Parathyroid adenoma (tissue), 2 donors: ENCODE results near the gene NALCN.
"Not testable (repeated sequence)": the region's sequence is repeated elsewhere in the genome, so short reads cannot be mapped to it uniquely, and the experiment has no call there.

Experiments
- H2AFZ ChIP-seq: fragments of 300-600 bp; sonication (generic); one replicate; pipeline ENCODE4 v1.7.0; 2017; ENCODE audit warnings: antibody characterized with exemption, mild to moderate bottlenecking
- H3K27ac ChIP-seq: fragments of 300-600 bp; sonication (generic); one replicate; pipeline ENCODE4 v1.7.0; 2017
- H3K27me3 ChIP-seq: fragments of 300-600 bp; sonication (generic); one replicate; pipeline ENCODE4 v1.7.0; 2017; ENCODE audit warnings: low read length; ENCODE audit not compliant: control insufficient read depth, insufficient read depth
- H3K36me3 ChIP-seq: fragments of 300-600 bp; sonication (generic); one replicate; pipeline ENCODE4 v1.7.0; 2017; ENCODE audit warnings: low read length; ENCODE audit not compliant: control insufficient read depth, insufficient read depth
- H3K4me1 ChIP-seq: fragments of 300-600 bp; sonication (generic); one replicate; pipeline ENCODE4 v1.7.0; 2017; ENCODE audit warnings: control low read depth
- H3K4me2 ChIP-seq: fragments of 300-600 bp; sonication (generic); one replicate; pipeline ENCODE4 v1.7.0; 2017; ENCODE audit warnings: low read length
- H3K4me3 ChIP-seq: fragments of 300-600 bp; sonication (generic); one replicate; pipeline ENCODE4 v1.7.0; 2017; ENCODE audit warnings: low read depth, low read length
- H3K79me2 ChIP-seq: fragments of 300-600 bp; sonication (generic); one replicate; pipeline ENCODE4 v1.7.0; 2017; ENCODE audit warnings: control low read depth
- H3K9ac ChIP-seq: fragments of 300-600 bp; sonication (generic); one replicate; pipeline ENCODE4 v1.7.0; 2017; ENCODE audit warnings: mild to moderate bottlenecking
- H3K9me3 ChIP-seq: fragments of 300-600 bp; sonication (generic); one replicate; pipeline ENCODE4 v1.7.0; 2017; ENCODE audit warnings: low read length; ENCODE audit not compliant: control insufficient read depth
- CTCF ChIP-seq: fragments of 300-600 bp; sonication (generic); IDR thresholded peaks from one replicate; pipeline ENCODE4 v1.7.0; 2017; ENCODE audit warnings: antibody characterized with exemption, mild to moderate bottlenecking
- donor health status: primary hyperparathyroidism.

Gene NALCN

DNA sequence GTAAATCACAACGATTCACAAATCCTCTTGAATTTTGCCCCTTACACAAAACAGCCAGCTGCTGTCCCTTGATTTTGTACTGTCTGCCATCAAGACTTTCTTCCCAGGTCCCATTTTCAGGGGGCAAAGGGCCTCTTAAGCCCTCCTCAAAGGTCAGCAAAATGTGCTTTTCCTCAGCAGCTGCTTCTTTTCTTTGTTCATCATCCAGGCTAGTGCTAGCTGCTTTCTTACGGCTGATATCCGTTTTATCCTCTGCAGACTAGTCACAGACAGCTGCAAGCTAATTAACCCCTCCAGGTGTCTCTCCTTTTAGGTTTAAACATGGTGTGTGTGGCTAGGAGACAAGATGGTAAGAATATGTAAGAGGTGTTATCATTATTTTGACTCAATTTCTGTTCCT, 90.9 kb downstream of the NALCN start:
- no peak for TF ChIP-seq CTCF
- Histone ChIP-seq H3K4me2 (no peak overlapping the region), H3K4me1 (no peaks in the 10 kb centered on the region), H3K27me3 (no peaks in the 10 kb centered on the region), H3K4me3 (no peak overlapping the region), H3K36me3 (no peaks in the 10 kb centered on the region), H3K9me3 (no peaks in the 10 kb centered on the region), H3K27ac (no peak overlapping the region), H3K79me2 (no peaks in the 10 kb centered on the region), H3K9ac (no peak overlapping the region), H2AFZ (no peak overlapping the region)

DNA sequence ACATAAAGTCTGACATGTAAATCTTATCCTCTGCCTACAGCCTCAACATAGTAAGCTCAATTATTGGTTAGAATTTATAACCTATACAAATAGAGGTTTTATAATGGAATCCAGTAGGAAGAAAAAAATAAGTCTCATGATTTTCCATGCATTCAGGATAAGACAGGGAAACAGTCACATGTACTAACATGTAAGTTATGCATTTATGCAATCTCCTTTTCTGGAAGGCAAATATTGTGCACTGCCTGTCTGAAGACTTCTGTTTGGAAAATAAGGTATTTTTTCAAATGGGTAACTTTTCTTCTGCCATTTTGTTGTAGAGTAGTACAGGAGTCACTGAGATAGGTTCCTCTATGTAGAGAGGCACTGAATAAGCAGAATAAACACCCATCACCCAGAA, 92.7 kb downstream of the NALCN start:
- H3K4me1 ChIP-seq = no peaks in the 10 kb centered on the region
- H3K79me2 ChIP-seq = no peaks in the 10 kb centered on the region
- H3K9ac ChIP-seq = no peak overlapping the region
- H3K27ac ChIP-seq = no peak overlapping the region
- H3K9me3 ChIP-seq = no peaks in the 10 kb centered on the region
- no peak overlapping the region for H3K4me2 ChIP-seq
- no peaks in the 10 kb centered on the region for H3K36me3 ChIP-seq
- H2AFZ ChIP-seq = no peak overlapping the region
- H3K27me3 ChIP-seq = no peaks in the 10 kb centered on the region
- no peak overlapping the region for H3K4me3 ChIP-seq
- no peak for TF ChIP-seq CTCF

GRCh38 chr13:101317986-101318523, 98.3 kb downstream of the NALCN start:
- H3K9ac ChIP-seq = no peak overlapping the region
- H3K36me3 ChIP-seq = no peaks in the 10 kb centered on the region
- H3K79me2 ChIP-seq = no peaks in the 10 kb centered on the region
- H3K27ac ChIP-seq = no peak overlapping the region
- no peak overlapping the region for H3K4me3 ChIP-seq
- H3K4me1 ChIP-seq = no peaks in the 10 kb centered on the region
- H3K4me2 ChIP-seq = no peak overlapping the region
- H3K27me3 ChIP-seq = no peaks in the 10 kb centered on the region
- no peak overlapping the region for H2AFZ ChIP-seq
- TF ChIP-seq CTCF = no peak
- H3K9me3 ChIP-seq = no peaks in the 10 kb centered on the region

- not testable (repeated sequence) for H3K4me1 ChIP-seq, H3K4me2 ChIP-seq, H3K4me3 ChIP-seq, H3K9ac ChIP-seq, H3K27me3 ChIP-seq, H3K27ac ChIP-seq, H3K36me3 ChIP-seq, H3K9me3 ChIP-seq, H3K79me2 ChIP-seq, H2AFZ ChIP-seq
These were observed 102.8 kb downstream of the NALCN start for GRCh38 chr13:101313479-101313878.

DNA sequence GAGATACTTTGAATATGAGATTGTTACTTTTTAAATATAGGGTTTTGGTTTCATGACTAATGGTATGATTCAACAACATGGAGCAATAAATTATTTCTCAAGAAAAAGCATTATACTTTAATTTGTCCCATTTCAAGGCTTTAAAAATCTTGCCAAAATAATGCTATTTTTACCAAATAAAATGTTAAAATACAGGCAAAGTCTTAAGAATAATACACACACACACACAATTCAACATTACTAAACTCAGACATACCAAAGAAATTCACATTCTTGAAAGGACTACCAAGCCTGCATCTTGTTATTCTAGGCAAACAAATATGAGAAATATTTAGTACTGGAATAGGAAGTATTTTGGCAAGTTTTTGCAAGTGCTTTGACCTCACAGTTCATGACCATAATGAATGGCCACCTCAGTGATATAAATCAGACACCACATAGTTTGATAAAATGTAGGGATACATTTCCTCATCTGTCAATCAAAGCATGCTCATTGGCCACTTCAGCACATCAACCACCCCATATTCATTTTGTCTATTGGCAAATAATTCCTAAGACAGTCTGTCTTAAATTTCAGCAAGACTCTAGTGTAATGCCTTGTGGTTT, 107.2 kb downstream of the NALCN start:
- no peaks in the 10 kb centered on the region for H3K9me3 ChIP-seq
- TF ChIP-seq CTCF = no peak
- H3K36me3 ChIP-seq = no peaks in the 10 kb centered on the region
- H3K79me2 ChIP-seq = no peaks in the 10 kb centered on the region
- H3K27ac ChIP-seq = no peak overlapping the region
- H3K9ac ChIP-seq = no peak overlapping the region
- H3K4me2 ChIP-seq = no peak overlapping the region
- no peak overlapping the region for H3K4me3 ChIP-seq
- no peaks in the 10 kb centered on the region for H3K27me3 ChIP-seq
- H3K4me1 ChIP-seq = no peaks in the 10 kb centered on the region
- no peak overlapping the region for H2AFZ ChIP-seq
